ENCODE results near the gene EIF3D.

EIF3D gene

GRCh38 chr22:36569999-36570398 is 41.0 kb upstream of the EIF3D start:
- TF ChIP-seq CTCF (IDR thresholded peaks at IDR 0.05; ENCODE audit: extremely low read depth, insufficient read depth, missing control alignments) = no peak
- DNase-seq (ENCODE audit: low spot score) = no peak
- in situ Hi-C loops (cut with MboI; ENCODE audit: low pct_unique_long_range_greater_than_20kb, low sequenced_read_pairs, unreplicated experiment) = no loop called here

- TF ChIP-seq CTCF (IDR thresholded peaks at IDR 0.05; ENCODE audit: extremely low read depth, insufficient read depth, missing control alignments) = no peak
- in situ Hi-C loops (cut with MboI; ENCODE audit: low pct_unique_long_range_greater_than_20kb, low sequenced_read_pairs, unreplicated experiment) = no loop called here
- DNase-seq (ENCODE audit: low spot score) = no peak
Observed at GRCh38 chr22:36568846-36569245, 39.9 kb upstream of the EIF3D start.

GRCh38 chr22:36566720-36567119 is 37.8 kb upstream of the EIF3D start:
- DNase-seq (ENCODE audit: low spot score) = no peak
- TF ChIP-seq CTCF (IDR thresholded peaks at IDR 0.05; ENCODE audit: extremely low read depth, insufficient read depth, missing control alignments) = no peak
- in situ Hi-C loops (cut with MboI; ENCODE audit: low pct_unique_long_range_greater_than_20kb, low sequenced_read_pairs, unreplicated experiment) = no loop called here

- in situ Hi-C loops (cut with MboI; ENCODE audit: low pct_unique_long_range_greater_than_20kb, low sequenced_read_pairs, unreplicated experiment) = no loop called here
- no peak for DNase-seq (ENCODE audit: low spot score)
- no peak for TF ChIP-seq CTCF (IDR thresholded peaks at IDR 0.05; ENCODE audit: extremely low read depth, insufficient read depth, missing control alignments)
Observed at GRCh38 chr22:36565686-36566085, 36.7 kb upstream of the EIF3D start.

GRCh38 chr22:36565159-36565507 is 36.2 kb upstream of the EIF3D start:
- in situ Hi-C loops (cut with MboI; ENCODE audit: low pct_unique_long_range_greater_than_20kb, low sequenced_read_pairs, unreplicated experiment) = no loop called here

GRCh38 chr22:36564422-36565158 is 35.6 kb upstream of the EIF3D start:
- in situ Hi-C loops (cut with MboI; ENCODE audit: low pct_unique_long_range_greater_than_20kb, low sequenced_read_pairs, unreplicated experiment) = no loop called here
- TF ChIP-seq CTCF (IDR thresholded peaks at IDR 0.05; ENCODE audit: extremely low read depth, insufficient read depth, missing control alignments) = no peak
- DNase-seq (ENCODE audit: low spot score) = no peak

More at GRCh38 chr22:36565159-36565507, 36.2 kb upstream of the EIF3D start:
- no peak for DNase-seq (ENCODE audit: low spot score)
- no peak for TF ChIP-seq CTCF (IDR thresholded peaks at IDR 0.05; ENCODE audit: extremely low read depth, insufficient read depth, missing control alignments)
